Neural progenitor cell (in vitro differentiated cells): ENCODE results near the gene UBE2I. TPM values are rescaled to one million over a fixed set of nuclear protein-coding genes. Genes with fewer than 3 reads are reported as not detected.
"Not testable (repeated sequence)": the region's sequence is repeated elsewhere in the genome, so short reads cannot be mapped to it uniquely, and the experiment has no call there.

ENCODE experiments used
- DNase-seq: peaks from one replicate; pipeline ENCODE4 v3.0.0-alpha.2; 2016; ENCODE audit warnings: low spot score
- H2AFZ ChIP-seq: fragments of 200-600 bp; sonication (generic); replicated peaks from 2 replicates; pipeline ENCODE4 v1.6.1; 2016; ENCODE audit warnings: antibody characterized with exemption
- H3F3A ChIP-seq: fragments of 200-600 bp; sonication (generic); 2 replicates; pipeline ENCODE4 v1.6.1; 2016; ENCODE audit warnings: antibody characterized with exemption, low read depth
- H3K27ac ChIP-seq: fragments of 200-600 bp; sonication (generic); 2 replicates; pipeline ENCODE4 v1.5.1; 2016; ENCODE audit warnings: mild to moderate bottlenecking
- H3K27me3 ChIP-seq: fragments of 200-600 bp; sonication (generic); 2 replicates; pipeline ENCODE4 v1.6.1; 2016; ENCODE audit warnings: mild to moderate bottlenecking, moderate library complexity
- H3K36me3 ChIP-seq: fragments of 200-600 bp; sonication (generic); 2 replicates; pipeline ENCODE4 v1.5.1; 2016
- H3K4me1 ChIP-seq: fragments of 200-600 bp; sonication (generic); 2 replicates; pipeline ENCODE4 v1.6.1; 2016; ENCODE audit warnings: mixed run types
- H3K4me2 ChIP-seq: fragments of 200-600 bp; sonication (generic); 2 replicates; pipeline ENCODE4 v1.6.1; 2016
- H3K4me3 ChIP-seq: fragments of 200-600 bp; sonication (generic); 2 replicates; pipeline ENCODE4 v1.5.1; 2016
- H3K79me2 ChIP-seq: fragments of 200-600 bp; sonication (generic); 2 replicates; pipeline ENCODE4 v1.6.1; 2016; ENCODE audit warnings: low read depth
- H3K9ac ChIP-seq: fragments of 200-600 bp; sonication (generic); 2 replicates; pipeline ENCODE4 v1.6.1; 2016
- H3K9me3 ChIP-seq: fragments of 200-600 bp; sonication (generic); 2 replicates; pipeline ENCODE4 v1.5.1; 2016; ENCODE audit warnings: low read depth
- H4K20me1 ChIP-seq: fragments of 200-600 bp; sonication (generic); 2 replicates; pipeline ENCODE4 v1.6.1; 2016; ENCODE audit warnings: low read depth
- H3K27ac Mint-ChIP-seq: 3 replicates; pipeline ENCODE4 v1.8.0; 2021; ENCODE audit warnings: mixed read lengths
- H3K27me3 Mint-ChIP-seq: 2 replicates; pipeline ENCODE4 v1.8.0; 2022; ENCODE audit warnings: low read depth, mild to moderate bottlenecking, inconsistent platforms, moderate library complexity, mixed read lengths; ENCODE audit not compliant: insufficient read depth
- H3K36me3 Mint-ChIP-seq: 3 replicates; pipeline ENCODE4 v1.8.0; 2021; ENCODE audit warnings: mixed read lengths
- H3K4me1 Mint-ChIP-seq: 3 replicates; pipeline ENCODE4 v1.8.0; 2021; ENCODE audit warnings: mixed read lengths
- H3K4me3 Mint-ChIP-seq: 3 replicates; pipeline ENCODE4 v1.8.0; 2021; ENCODE audit warnings: mild to moderate bottlenecking, moderate library complexity, mixed read lengths
- H3K9me3 Mint-ChIP-seq: 3 replicates; pipeline ENCODE4 v1.8.0; 2020; ENCODE audit warnings: mixed read lengths
- CTCF ChIP-seq: fragments of 200-600 bp; sonication (generic); IDR thresholded peaks from 2 replicates; pipeline ENCODE4 v1.5.1; 2017; ENCODE audit warnings: antibody characterized with exemption, mild to moderate bottlenecking
- EZH2 ChIP-seq: fragments of 200-600 bp; sonication (generic); IDR thresholded peaks from 2 replicates; pipeline ENCODE4 v1.6.1; 2017; ENCODE audit warnings: antibody characterized with exemption, mild to moderate bottlenecking, moderate library complexity
- EZH2phosphoT487 ChIP-seq: fragments of 200-600 bp; sonication (generic); IDR thresholded peaks from 2 replicates; pipeline ENCODE4 v1.6.1; 2017; ENCODE audit warnings: antibody characterized with exemption
- total RNA-seq: library from RNA; depleted of rRNA; stranded (reverse); fragments of >200 nt; gene quantifications from 2 replicates; pipeline ENCODE4 v1.2.3, GENCODE V29; 2015; ENCODE audit warnings: low replicate concordance

The UBE2I gene
- total RNA-seq, 1 donor from 2014 or later = 239 TPM

GRCh38 chr16:1293921-1294656, 15.3 kb upstream of the UBE2I start:
- peaks cover 4% of the 10 kb centered on the region for H3F3A ChIP-seq
- no peak for DNase-seq
- H4K20me1 ChIP-seq = no peaks in the 10 kb centered on the region
- H3K9me3 ChIP-seq = no peaks in the 10 kb centered on the region
- no peak for TF ChIP-seq EZH2phosphoT487
- TF ChIP-seq CTCF = no peak
- TF ChIP-seq EZH2 = no peak
- peaks cover 12% of the 10 kb centered on the region for H3K4me1 ChIP-seq
- H3K36me3 ChIP-seq = no peaks in the 10 kb centered on the region
- H3K9me3 Mint-ChIP-seq = no peaks in the 10 kb centered on the region
- H3K27me3 ChIP-seq = peaks cover 34% of the 10 kb centered on the region
- H3K27me3 Mint-ChIP-seq = peaks cover 25% of the 10 kb centered on the region
- H3K4me2 ChIP-seq = no peak overlapping the region
- H3K27ac Mint-ChIP-seq = no peak overlapping the region
- H3K9ac ChIP-seq = no peak overlapping the region
- H2AFZ ChIP-seq = no peak overlapping the region
- H3K36me3 Mint-ChIP-seq = no peaks in the 10 kb centered on the region
- no peaks in the 10 kb centered on the region for H3K79me2 ChIP-seq
- H3K4me3 ChIP-seq = no peak overlapping the region
- H3K4me1 Mint-ChIP-seq = peaks cover 14% of the 10 kb centered on the region
- peak overlapping the region; percentile 0 for H3K4me3 Mint-ChIP-seq
- no peak overlapping the region for H3K27ac ChIP-seq

- no peak for TF ChIP-seq EZH2
- no peak for TF ChIP-seq CTCF
- Histone ChIP-seq H3K36me3 (no peaks in the 10 kb centered on the region), H4K20me1 (no peaks in the 10 kb centered on the region), H2AFZ (no peak overlapping the region), H3F3A (no peaks in the 10 kb centered on the region), H3K4me3 (no peak overlapping the region), H3K4me1 (no peaks in the 10 kb centered on the region), H3K9me3 (no peaks in the 10 kb centered on the region), H3K9ac (no peak overlapping the region), H3K27ac (no peak overlapping the region), H3K4me2 (no peak overlapping the region), H3K27me3 (peaks cover 32% of the 10 kb centered on the region), H3K79me2 (no peaks in the 10 kb centered on the region)
- DNase-seq = no peak
- H3K27ac Mint-ChIP-seq = no peak overlapping the region
- no peaks in the 10 kb centered on the region for H3K9me3 Mint-ChIP-seq
- no peak overlapping the region for H3K4me3 Mint-ChIP-seq
- no peaks in the 10 kb centered on the region for H3K36me3 Mint-ChIP-seq
- peaks cover 6% of the 10 kb centered on the region for H3K4me1 Mint-ChIP-seq
- peaks cover 18% of the 10 kb centered on the region for H3K27me3 Mint-ChIP-seq
Observed at GRCh38 chr16:1295465-1295864, 14.0 kb upstream of the UBE2I start.

- DNase-seq, H4K20me1 ChIP-seq, H3K4me3 Mint-ChIP-seq, H3K4me1 ChIP-seq, H3F3A ChIP-seq, H3K9me3 ChIP-seq, H2AFZ ChIP-seq, H3K4me1 Mint-ChIP-seq, H3K27ac Mint-ChIP-seq, H3K79me2 ChIP-seq, H3K9me3 Mint-ChIP-seq, H3K36me3 Mint-ChIP-seq, H3K27ac ChIP-seq, H3K4me2 ChIP-seq, H3K4me3 ChIP-seq, H3K9ac ChIP-seq, H3K36me3 ChIP-seq: not testable (repeated sequence)
- H3K27me3 Mint-ChIP-seq = peaks cover 17% of the 10 kb centered on the region
- peaks cover 32% of the 10 kb centered on the region for H3K27me3 ChIP-seq
Observed at GRCh38 chr16:1296688-1297017, 12.8 kb upstream of the UBE2I start.

- no peak overlapping the region for H3K4me3 Mint-ChIP-seq
- no peak overlapping the region for H3K27ac Mint-ChIP-seq
- H3K4me3 ChIP-seq = no peak overlapping the region
- no peaks in the 10 kb centered on the region for H3K36me3 Mint-ChIP-seq
- no peak overlapping the region for H3K9ac ChIP-seq
- no peak for DNase-seq
- no peak for TF ChIP-seq CTCF
- H3K36me3 ChIP-seq = no peaks in the 10 kb centered on the region
- no peaks in the 10 kb centered on the region for H3K9me3 Mint-ChIP-seq
- no peak overlapping the region for H2AFZ ChIP-seq
- H3K4me1 Mint-ChIP-seq = peaks cover 11% of the 10 kb centered on the region
- no peak overlapping the region for H3K4me2 ChIP-seq
- no peaks in the 10 kb centered on the region for H4K20me1 ChIP-seq
- H3K9me3 ChIP-seq = no peaks in the 10 kb centered on the region
- no peaks in the 10 kb centered on the region for H3K79me2 ChIP-seq
- peaks cover 3% of the 10 kb centered on the region for H3K4me1 ChIP-seq
- peaks cover 14% of the 10 kb centered on the region for H3K27me3 Mint-ChIP-seq
- H3F3A ChIP-seq = no peaks in the 10 kb centered on the region
- no peak overlapping the region for H3K27ac ChIP-seq
- H3K27me3 ChIP-seq = peaks cover 30% of the 10 kb centered on the region
Observed at GRCh38 chr16:1297018-1297696, 12.3 kb upstream of the UBE2I start.
